ENCODE data around the gene CGB8.

DNA sequence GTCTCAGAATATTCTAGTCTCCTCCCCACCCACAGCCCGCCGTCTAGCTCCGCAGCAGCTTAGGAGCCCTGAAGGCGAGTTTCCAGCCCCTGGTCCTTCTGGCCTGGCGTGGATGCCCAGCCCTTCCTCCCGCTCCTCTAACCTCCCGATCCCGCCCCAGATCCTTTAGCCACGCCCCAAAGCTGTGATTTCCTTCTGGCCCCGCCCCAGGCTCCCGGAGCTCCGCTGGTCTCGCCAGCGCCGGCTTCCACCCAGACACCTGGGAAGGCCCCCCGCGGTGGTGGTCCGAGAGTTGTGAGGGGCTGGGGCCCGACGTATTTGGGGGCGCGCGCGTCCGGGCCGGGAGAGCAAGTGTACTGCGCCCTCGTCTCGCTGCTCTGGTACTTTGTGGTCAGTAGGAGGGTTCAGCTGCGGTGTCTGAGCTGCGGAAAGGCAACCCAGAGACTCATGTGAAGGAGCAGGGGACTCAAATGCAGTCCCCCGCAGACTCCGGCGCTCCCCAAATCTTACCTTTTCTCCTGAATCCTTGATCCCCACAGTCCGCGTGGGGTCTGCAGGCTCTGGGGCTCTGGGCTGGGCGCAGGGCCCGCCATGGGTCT lies 8.8 kb upstream of the CGB8 start, which contains the start of gene CGB7:
- TF ChIP-seq, protein P1, sequence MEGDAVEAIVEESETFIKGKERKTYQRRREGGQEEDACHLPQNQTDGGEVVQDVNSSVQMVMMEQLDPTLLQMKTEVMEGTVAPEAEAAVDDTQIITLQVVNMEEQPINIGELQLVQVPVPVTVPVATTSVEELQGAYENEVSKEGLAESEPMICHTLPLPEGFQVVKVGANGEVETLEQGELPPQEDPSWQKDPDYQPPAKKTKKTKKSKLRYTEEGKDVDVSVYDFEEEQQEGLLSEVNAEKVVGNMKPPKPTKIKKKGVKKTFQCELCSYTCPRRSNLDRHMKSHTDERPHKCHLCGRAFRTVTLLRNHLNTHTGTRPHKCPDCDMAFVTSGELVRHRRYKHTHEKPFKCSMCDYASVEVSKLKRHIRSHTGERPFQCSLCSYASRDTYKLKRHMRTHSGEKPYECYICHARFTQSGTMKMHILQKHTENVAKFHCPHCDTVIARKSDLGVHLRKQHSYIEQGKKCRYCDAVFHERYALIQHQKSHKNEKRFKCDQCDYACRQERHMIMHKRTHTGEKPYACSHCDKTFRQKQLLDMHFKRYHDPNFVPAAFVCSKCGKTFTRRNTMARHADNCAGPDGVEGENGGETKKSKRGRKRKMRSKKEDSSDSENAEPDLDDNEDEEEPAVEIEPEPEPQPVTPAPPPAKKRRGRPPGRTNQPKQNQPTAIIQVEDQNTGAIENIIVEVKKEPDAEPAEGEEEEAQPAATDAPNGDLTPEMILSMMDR (IDR thresholded peaks at IDR 0.05; ENCODE audit: low read length), result no peak
- no peak for TF ChIP-seq EZH2 (IDR thresholded peaks at IDR 0.05; ENCODE audit: borderline replicate concordance, low read length)

Measured in OCI-LY1 (cell line).